Left ventricle myocardium superior (tissue), 1 donor: ENCODE measurements around the gene DCTD. TPM values are rescaled to one million over a fixed set of nuclear protein-coding genes. Genes with fewer than 3 reads are reported as not detected.

Experiments used
- ATAC-seq: fragments of 200-7000 bp; cut with Tn5 transposase; one replicate; pipeline ENCODE4 v1.9.1; 2020; ENCODE audit warnings: mild to moderate bottlenecking, moderate library complexity
- DNase-seq: peaks from one replicate; pipeline ENCODE4 v3.0.0-alpha.2; 2020
- intact Hi-C: fragments of 100-400 bp; cut with micrococcal nuclease; formaldehyde crosslinking; loops from one replicate; pipeline ENCODE4 v1.11.0; 2022
- total RNA-seq: library from RNA; stranded (reverse); fragmentation: NEBNext Ultra II Directional; extraction: Animal tissue kit (Norgen Biotek cat#: 25700); gene quantifications from one replicate; pipeline ENCODE4 v1.2.1, GENCODE V29; 2021
- donor health status: DM: no; HTN: yes; CAD: no; lungs with severe emphysema.

The DCTD gene
- total RNA-seq, 1 donor from 2014 or later: 43.8 TPM

DNA sequence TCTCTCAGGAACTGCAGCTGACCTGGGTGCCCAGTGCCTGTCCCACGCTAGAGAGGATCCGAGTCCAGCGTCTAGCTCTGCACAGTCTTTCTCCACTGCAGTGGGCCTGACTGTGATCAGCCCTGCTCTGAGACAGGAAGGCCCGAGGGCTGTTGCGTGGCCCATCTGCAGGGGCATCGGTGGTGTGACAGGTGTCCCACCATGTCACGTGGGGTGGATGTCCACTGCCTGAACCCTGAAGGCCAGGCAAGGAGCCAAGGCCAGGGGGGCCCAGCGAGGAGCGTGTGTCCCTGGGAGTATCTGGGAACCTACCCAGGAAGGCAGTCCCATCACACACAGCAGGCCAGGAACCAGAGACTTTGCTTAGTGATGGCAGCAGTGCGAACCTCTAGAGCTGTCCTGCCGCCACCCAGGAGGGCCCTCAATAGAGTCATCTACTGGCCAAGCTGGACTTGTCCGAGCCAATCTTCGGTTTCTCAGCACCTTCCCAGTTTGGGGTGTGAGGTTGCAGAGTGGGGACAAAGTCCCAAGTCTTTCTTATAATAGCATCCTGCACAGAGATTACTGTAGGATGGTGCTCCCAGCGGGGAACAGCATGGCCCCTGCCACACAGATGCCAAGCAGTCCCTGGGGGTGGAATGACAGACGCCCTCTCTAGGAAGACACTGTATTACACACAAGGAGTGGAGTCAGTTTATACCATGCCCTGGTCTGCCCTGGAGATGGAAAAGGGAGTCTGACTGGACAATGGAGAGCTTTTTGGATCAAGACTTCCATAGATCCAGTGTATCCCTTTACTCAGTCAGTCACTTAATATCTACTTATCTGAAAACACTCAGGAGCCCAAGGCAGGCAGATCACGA, 38.3 kb downstream of the DCTD start:
- intact Hi-C loops: no loop called here
- ATAC-seq: no peak
- DNase-seq: no peak

DNA sequence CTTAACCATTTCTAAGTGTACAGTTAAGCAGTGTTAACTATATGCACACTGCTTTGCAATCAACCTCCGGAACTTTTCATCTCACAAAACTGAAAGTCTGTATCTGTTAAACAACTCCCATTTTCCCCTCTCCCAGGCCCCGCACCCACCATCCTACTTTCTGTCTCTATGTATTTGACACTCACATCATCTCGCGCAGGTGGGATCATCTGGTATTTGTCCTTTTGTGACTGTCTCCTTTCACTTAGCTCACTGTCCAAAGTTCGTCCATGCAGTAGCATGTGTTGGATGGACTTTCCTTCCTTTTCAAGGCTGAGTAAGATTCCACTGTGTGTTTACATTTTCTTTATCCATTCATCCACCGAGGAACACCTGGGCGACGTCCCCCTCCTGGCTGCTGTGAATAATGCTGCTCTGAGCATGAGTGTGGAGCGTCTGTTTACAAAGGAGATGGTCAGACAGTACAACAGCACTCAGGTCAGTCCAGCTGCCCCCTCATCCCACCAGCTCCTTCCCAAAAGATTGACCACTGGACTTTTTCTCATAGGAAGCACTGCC, 39.8 kb downstream of the DCTD start:
- no peak for DNase-seq

DNA sequence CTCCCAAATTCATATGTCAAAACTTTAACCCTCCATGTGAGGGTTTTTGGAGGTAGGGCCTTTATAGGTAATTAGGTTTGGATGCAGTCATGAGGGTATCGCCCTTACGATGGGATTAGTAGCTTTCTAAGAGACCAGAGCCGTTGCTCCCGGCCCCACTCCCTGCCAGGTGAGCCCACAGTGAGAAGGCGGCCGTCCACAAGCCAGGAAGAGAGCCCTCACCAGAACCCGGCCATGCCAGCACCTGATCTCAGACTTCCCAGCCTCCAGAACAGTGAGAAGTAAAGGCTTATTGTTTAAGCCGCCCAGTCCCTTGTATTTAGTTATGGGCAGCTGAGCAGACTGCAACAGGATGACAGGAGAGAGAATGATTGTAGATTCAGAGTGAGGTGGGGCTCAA, 40.8 kb downstream of the DCTD start:
- ATAC-seq: no peak
- intact Hi-C loops: no loop called here

More for the DNA sequence above, 39.8 kb downstream of the DCTD start:
- no peak for ATAC-seq
- intact Hi-C loops: no loop called here

DNA sequence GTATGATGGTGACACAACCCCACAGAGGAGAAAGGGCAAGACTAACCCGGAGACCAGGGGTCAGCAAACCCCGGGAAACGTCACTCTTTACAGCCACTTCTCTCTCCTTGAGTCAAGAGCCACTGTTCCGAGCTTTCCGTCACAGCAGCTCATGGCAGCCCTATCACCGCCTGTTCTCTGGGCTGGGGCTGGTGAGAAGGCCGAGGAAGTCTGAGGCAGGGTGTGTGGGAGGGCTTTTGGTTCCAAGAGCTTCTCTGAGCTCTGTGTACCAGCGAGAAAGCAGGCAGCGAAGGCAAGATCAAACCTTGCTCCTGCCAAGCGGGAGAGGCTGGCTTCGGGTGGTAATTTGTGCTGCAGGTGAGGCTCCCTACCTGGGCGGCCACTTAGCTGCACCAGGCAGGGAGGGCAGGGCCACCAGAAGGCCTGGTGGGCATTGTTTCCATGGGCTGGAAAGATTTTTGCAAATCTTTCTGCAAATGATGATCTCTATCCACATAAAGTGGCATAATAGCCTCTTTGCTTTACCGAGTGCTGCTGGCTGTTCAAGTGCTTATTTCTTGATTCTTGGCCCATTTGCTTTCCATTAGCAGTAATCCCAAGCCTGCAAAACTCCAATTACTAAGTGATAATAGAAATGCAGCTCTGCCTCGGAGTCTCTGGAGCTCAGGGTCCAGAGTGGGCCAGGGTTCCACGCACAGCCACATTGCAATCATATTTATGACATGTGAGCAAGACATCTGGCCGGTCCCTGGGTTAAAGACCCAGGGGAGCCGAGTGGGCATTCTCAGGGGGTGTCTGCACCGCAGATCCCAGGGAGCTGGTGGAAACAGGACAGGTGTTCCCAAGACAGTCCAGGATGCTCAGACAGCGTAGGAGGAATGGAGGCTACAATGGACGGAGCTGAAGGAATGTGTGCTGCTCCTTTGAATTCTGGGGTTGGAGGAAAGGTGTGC, 41.5 kb downstream of the DCTD start:
- no peak for DNase-seq
- intact Hi-C loops: no loop called here
- no peak for ATAC-seq

More for the DNA sequence above, 40.8 kb downstream of the DCTD start:
- DNase-seq: no peak

DNA sequence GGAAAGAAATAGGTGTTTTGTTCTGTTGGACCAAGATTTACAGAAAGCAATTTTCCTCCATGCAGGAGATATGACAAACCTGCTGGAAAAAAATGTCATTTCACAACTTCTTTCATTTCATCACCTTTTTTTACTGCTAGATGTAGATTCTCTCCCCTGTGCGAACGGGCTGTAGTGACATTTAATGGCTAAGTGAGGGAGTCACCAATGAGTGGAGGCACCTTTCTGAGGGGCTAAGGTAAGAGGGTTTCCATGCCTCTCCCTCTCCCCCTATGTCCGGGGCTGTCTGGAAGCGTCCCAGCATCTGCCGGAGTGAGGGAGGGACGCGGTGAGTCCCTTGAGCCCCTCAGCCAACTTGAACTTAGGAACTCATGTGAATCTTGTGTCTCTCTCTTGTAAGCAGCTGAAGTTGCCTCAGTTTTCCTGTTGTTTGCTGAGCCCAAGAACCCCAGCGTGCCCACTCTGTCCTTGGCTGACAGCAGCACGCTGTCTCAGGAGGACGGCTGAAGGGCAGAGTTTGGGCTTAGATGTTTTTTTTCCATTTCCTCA, 42.3 kb downstream of the DCTD start:
- intact Hi-C loops: no loop called here
- DNase-seq: no peak
- no peak for ATAC-seq

DNA sequence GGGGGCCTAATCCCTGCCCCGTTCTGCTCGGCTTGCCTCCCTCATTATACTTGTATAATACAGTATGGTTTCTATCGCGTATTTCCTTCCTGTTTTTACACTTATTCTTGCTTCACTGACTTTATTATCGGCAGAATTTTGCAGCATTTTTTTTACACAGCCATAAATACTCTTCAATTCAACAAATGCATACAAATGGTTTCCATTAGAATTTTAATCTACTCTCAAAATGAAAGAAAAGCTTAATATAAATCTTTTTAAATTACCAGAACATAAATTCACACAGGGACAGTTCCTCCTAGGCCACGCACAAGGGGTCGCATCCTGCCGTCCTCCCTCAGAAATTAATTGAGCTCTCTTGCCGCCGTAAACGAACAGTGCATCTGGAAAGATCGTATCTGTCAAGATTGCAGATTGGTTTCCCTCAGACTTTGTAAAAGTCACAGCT, 42.9 kb downstream of the DCTD start:
- intact Hi-C loops: no loop called here
- ATAC-seq (no peak), DNase-seq (no peak)

DNA sequence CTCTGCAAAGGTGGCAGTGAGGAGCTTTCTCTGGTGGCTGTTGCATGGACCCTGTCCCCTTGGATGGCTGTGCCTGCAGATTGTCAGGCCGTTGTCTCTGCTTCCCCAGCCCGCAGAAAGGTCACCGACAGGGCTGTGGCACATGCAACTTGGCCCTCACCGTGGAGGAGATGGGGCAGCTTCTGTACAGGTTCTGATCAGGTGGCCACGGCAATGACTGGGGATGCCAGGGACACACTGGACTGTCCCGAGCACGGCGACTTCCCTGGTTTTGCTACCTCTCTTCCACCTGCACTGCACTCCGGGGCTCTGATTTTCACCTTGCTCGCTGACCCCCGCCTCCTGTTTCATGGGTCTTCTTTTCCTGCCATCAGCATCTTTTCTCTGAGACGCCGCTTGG, 43.5 kb downstream of the DCTD start:
- no peak for ATAC-seq
- DNase-seq: no peak

DNA sequence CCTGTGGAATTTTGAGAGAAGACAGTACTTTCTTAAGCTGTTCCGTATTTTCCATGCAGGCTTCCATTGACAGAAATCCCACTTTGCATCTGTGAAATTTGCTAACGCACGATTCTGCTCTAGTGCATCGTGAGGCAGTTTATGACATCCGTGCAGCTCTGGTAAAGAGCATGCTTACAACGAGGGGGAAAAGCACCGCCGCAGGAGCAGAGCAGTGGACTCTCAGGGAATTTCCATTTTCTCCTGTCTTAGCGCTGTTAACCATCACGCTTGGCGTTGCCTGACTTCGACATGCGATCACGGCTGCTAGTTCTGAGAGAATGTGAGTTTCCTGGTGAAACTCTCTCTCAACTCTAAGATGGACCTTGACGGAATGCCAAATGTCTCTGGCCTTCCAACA, 43.9 kb downstream of the DCTD start:
- intact Hi-C loops: no loop called here
- DNase-seq: no peak

More for the DNA sequence above, 43.5 kb downstream of the DCTD start:
- intact Hi-C loops: no loop called here

DNA sequence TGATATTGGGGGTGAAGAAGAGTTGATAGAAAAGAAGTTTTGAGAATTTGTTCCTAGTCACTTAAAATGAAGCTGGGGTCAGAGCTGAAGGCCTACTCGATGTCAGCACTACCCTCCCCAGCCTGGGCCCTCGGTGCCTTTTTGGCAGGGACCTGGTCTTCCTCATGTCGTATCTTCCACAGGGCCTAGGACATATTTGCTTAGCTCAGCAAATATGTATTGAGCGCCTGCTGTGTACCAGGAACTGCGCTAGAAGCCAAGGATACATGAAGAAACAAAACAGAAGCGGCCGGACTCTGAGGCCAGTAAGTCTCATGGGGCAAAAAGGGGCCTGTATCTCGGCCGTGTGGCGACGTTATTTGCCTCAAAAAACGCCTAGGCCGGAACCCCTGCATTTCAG, 44.3 kb downstream of the DCTD start:
- ATAC-seq (no peak), DNase-seq (no peak)
- intact Hi-C loops: no loop called here

More for the DNA sequence above, 43.9 kb downstream of the DCTD start:
- ATAC-seq: no peak

DNA sequence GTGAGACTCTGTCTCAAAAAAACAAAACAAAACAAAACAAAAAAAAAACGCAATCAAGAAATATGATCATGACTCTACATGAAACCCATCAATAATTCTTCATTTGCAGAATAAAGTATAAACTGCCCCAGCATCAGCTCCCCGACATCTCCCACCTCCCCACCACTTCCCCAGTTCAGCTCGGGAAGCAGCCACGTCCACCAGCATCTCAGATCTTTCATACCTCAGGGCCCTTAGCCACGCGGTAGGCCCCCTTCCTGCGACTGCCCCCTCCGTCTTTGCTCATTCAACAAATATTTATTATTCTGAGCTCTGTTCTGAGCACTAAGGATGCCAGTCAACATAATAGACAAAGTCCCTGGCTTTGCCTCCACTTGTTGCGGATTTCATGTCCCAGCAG, 45.6 kb downstream of the DCTD start:
- ATAC-seq (no peak), DNase-seq (no peak)
- intact Hi-C loops: no loop called here

DNA sequence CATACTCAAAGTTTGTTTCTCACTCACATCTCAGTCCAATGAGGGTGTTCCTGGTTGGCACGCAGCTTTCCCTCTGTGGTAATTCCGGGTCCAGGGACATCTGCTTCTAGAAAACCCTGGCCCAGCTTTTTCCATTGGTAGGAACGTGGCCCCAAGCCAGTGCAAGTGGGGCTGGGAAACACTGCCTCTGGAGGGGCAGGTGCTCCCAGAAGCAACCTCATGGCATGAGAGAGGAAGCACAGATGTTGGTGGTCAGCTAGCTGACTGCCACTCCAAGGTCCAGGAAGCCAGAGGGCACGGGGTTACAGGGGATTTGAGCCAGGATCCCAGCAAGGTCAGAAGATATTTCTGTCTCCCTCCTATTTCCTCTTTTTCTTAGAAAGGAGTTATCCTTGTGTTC, 47.5 kb downstream of the DCTD start:
- intact Hi-C loops: no loop called here
- DNase-seq (no peak), ATAC-seq (no peak)

DNA sequence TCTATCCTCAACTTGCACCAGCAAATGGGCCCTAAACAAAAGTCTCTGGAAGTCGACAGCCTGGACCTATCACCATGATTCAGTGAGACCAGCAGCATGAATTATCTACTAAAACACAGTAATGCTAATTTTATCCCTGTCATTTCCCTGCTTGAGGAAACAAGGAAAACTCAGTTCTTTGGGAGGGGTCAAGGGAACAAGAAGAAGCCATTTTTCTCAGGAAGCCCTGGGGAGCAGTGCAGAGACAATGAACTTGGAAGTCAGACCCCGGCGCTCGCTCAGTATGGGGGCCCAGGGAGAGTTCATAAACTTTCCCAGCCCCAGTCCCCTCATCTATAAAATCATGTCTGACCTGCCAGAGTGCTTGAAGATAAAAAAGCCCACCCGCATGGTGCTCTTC, 50.4 kb downstream of the DCTD start:
- ATAC-seq (no peak), DNase-seq (no peak)
- intact Hi-C loops: no loop called here

DNA sequence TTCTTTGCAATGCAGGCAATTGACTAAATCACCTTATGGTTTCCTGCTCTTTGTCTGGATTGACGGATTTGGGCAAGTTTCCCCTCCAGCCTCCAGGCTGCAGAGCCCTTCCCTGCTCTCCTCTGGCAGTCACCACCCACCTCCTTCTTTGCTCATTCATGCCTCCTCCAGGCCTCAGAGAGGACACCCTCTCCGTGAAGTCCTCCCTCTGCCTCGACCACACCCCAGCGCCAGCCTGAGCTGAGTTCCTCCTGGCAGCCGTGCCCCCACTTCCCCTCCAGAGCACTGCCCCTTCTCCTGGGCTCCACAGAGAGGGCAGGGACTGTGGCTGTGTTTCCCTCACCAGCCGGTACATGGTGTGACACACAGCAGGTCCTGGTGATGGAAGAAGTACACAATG, 53.7 kb downstream of the DCTD start:
- ATAC-seq (no peak), DNase-seq (no peak)
- intact Hi-C loops: no loop called here

DNA sequence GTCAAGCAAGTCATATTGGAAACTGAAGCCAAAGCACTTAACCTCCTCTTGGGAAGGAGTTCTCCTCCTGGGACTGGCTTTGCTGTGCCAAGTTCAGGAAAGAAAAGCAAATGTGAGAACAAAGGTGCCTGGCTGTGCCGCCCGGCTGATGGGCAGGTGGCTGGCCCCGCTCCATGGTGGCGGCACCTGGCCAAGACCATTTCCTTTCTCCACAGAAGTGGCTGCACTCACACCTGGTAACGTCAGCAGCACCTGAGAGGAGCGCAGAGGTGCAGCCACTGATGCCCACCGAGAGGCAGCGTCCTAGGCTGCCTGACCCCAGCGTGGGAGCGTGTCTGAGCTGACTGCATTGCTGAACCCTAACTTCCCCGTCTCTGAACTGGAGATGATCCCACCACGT, 54.3 kb downstream of the DCTD start:
- ATAC-seq (no peak), DNase-seq (no peak)
- intact Hi-C loops: no loop called here

DNA sequence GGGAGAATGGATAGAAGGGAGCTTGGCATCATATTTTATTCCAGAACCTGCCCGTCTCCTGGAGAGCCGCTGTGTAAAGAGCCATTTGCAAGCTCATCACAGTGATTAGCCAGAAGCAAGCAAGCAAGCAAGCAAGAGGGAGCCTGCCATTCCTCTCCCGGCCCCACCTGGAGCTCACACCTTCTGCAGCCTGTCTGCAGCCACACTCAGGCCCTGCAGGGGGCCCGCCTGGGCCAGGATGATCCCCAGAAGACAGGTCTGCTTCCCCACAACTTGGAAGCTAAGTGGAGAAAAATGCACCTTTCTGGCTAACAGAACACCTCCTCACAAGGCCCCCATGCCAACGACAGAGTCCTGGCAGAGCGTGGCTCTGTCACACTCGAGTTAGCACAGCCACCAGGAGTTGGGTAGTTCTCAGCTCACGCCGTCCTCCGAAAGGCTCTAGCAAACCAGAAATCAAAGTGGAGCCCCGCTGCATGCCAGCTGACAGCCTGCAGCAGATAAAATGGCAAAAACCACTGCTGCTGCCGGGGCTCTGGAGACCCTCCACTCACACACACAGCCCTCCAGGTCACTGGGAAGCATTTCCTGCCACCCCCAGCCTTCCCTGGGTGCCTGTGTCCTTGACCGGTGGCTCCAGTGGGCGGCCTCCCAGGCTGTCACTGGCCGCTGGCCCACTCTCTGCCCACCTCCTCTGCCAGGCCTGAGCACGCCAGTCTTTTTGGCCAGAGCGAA, 54.9 kb downstream of the DCTD start:
- intact Hi-C loops: no loop called here
- peak; percentile 22 for ATAC-seq
- no peak for DNase-seq

DNA sequence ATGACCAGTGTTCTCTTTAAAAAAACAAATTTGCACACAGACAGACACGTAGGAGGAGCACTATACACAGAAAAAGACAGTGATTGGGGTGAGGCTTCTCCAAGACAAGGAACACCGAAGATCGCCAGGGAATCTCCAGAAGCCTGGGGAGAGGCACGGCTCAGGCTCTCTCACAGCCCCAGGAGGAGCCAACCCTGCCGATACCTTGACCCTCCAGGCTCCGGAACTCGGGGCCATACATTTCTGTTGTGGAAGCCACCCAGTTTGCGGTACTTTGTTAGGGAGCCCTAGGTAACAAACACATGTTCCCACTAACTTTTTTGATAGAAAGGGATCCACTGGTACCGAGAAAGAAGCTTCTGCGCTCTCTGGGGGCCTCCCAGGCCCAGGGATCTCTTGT, 55.8 kb downstream of the DCTD start:
- ATAC-seq (no peak), DNase-seq (no peak)
- intact Hi-C loops: no loop called here

DNA sequence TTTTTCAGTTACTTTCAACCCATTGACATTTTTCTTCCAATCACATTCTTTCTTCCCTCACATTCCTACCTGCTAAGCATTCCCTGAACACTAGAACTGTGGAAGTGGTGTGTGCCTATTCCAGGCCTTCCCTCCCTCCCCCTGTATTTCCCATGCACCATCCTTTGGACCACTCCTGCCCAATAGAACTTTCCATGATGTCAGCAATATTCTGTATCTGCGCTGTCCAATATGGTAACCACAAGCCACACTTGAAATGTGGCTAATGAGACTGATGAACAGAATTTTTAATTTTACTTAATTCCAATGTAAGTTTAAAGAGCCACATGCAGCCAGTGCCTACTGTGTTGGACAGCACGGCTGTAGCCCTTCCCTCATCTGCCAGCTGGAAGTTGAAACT, 57.5 kb downstream of the DCTD start:
- intact Hi-C loops: no loop called here
- DNase-seq: no peak
- no peak for ATAC-seq

DNA sequence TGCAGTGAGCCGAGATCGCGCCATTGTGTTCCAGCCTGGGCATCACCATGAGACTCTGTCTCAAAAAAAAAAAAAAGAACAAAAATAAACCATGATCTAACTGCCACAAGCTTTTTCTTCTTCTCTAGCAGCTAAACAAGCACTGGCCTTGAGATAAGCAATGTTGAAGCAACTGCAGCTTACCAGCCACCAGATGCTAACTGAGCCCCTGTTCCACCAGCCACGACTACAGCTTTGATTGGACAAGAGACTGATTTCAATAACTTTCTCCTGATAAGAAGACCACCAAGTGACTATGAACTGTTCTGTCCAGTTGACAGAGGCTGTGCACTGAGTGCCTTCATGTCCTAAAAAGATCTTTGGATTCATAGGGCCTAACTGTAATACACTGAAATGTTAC, 58.5 kb downstream of the DCTD start:
- DNase-seq (no peak), ATAC-seq (peak; percentile 41)
- intact Hi-C loops: no loop called here

DNA sequence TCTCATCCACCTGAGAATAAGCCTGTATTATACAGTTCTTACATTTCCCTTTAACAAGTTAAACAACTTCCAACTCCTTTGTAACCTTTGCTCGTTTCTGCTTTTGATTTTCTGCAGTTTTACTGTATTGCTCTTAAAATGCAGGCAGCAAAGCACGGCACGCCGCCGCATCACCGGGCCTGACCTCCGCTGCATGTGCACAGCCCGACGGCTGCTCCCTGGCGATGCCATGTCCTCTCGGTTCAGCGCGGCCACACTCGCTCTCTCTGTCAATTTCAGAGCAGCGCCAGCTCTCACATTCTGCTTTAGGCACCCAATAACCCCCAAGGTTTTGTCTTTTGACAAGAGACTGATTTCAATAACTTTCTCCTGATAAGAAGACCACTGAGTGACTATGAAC, 60.3 kb downstream of the DCTD start:
- ATAC-seq (no peak), DNase-seq (no peak)
- intact Hi-C loops: no loop called here
